GM19240 (cell line): ENCODE results near the gene USP49.
"Not testable (repeated sequence)": the region's sequence is repeated elsewhere in the genome, so short reads cannot be mapped to it uniquely, and the experiment has no call there.

ENCODE experiments used
- DNase-seq: peaks from one replicate; pipeline ENCODE4 v3.0.0; 2011; ENCODE audit warnings: low spot score; ENCODE audit not compliant: insufficient read length

The USP49 gene

GRCh38 chr6:41813956-41814355, 81.2 kb downstream of the USP49 start:
- DNase-seq: no peak

GRCh38 chr6:41813469-41813868, 81.7 kb downstream of the USP49 start:
- no peak for DNase-seq

GRCh38 chr6:41811946-41812345, 83.2 kb downstream of the USP49 start:
- not testable (repeated sequence) for DNase-seq

- DNase-seq: no peak
These were observed 84.1 kb downstream of the USP49 start for GRCh38 chr6:41811095-41811494.

- no peak for DNase-seq
These were observed 89.1 kb downstream of the USP49 start for GRCh38 chr6:41805830-41806774.

- DNase-seq: no peak
These were observed 93.8 kb downstream of the USP49 start for GRCh38 chr6:41801380-41801779.

GRCh38 chr6:41799559-41799911, 95.6 kb downstream of the USP49 start:
- no peak for DNase-seq

- no peak for DNase-seq
These were observed 96.1 kb downstream of the USP49 start for GRCh38 chr6:41798901-41799558.

- DNase-seq: no peak
These were observed 98.7 kb downstream of the USP49 start for GRCh38 chr6:41796474-41796873.

- DNase-seq: no peak
These were observed 103.2 kb downstream of the USP49 start for GRCh38 chr6:41791984-41792383.

GRCh38 chr6:41791305-41791704, 103.9 kb downstream of the USP49 start:
- DNase-seq: no peak

- DNase-seq: no peak
These were observed 105.1 kb downstream of the USP49 start for GRCh38 chr6:41790045-41790444.

GRCh38 chr6:41789390-41789724, 105.8 kb downstream of the USP49 start:
- DNase-seq: no peak

- peak; percentile 87 for DNase-seq
These were observed 107.8 kb downstream of the USP49 start, which contains the start of gene TOMM6 for GRCh38 chr6:41787219-41787917. TOMM6 (plus strand) TSS chr6:41787694; CDS start chr6:41787698, 4 bp downstream.

- DNase-seq: peak; percentile 67
These were observed 108.5 kb downstream of the USP49 start for GRCh38 chr6:41786451-41787218.

GRCh38 chr6:41785689-41786450, 109.3 kb downstream of the USP49 start:
- DNase-seq: no peak

- no peak for DNase-seq
These were observed 109.9 kb downstream of the USP49 start for GRCh38 chr6:41785254-41785653.

GRCh38 chr6:41784581-41785171, 110.5 kb downstream of the USP49 start:
- no peak for DNase-seq

GRCh38 chr6:41783106-41783780, 111.9 kb downstream of the USP49 start:
- DNase-seq: no peak

GRCh38 chr6:41781366-41781730, 113.8 kb downstream of the USP49 start:
- no peak for DNase-seq
